AG04450 (cell line): ENCODE measurements around the gene RGS6. TPM values are rescaled to one million over a fixed set of nuclear protein-coding genes. Genes with fewer than 3 reads are reported as not detected.

Experiments
- CTCF ChIA-PET: fragments of 300-600, 350-600 bp; formaldehyde crosslinking; extraction: SDS; loops from one replicate; lab custom pipeline; 2022; ENCODE audit warnings: antibody characterized with exemption, inconsistent platforms; lab: Charles Lee
- POLR2A ChIA-PET: fragments of 350-600 bp; formaldehyde crosslinking; extraction: SDS; loops from one replicate; lab custom pipeline; 2021; ENCODE audit warnings: antibody characterized with exemption, inconsistent platforms; lab: Yijun Ruan, JAX
- DNase-seq: peaks from one replicate; pipeline ENCODE4 v3.0.0-alpha.2; 2011; ENCODE audit warnings: low read depth, low spot score
- H3K27ac ChIP-seq: one replicate; pipeline ENCODE4 v1.5.1; 2012; ENCODE audit warnings: low read depth, low read length, control low read depth
- H3K27me3 ChIP-seq: one replicate; pipeline ENCODE4 v1.6.0; 2012; ENCODE audit warnings: low read length; ENCODE audit not compliant: control insufficient read depth, insufficient read depth
- H3K4me3 ChIP-seq: 2 replicates; pipeline ENCODE4 v1.5.1; 2011; ENCODE audit warnings: mild to moderate bottlenecking, low read depth, low read length, control low read depth
- H3K9me3 ChIP-seq: 2 replicates; pipeline ENCODE4 v1.5.1; 2012; ENCODE audit warnings: low read length; ENCODE audit not compliant: control insufficient read depth, insufficient read depth
- CTCF ChIP-seq: IDR thresholded peaks from 2 replicates; pipeline ENCODE4 v1.5.1; 2011; ENCODE audit warnings: low read depth, low read length, control low read depth, inconsistent platforms
- polyA plus RNA-seq: library from polyadenylated mRNA; depleted of rRNA; stranded (reverse); fragments of >200 nt; gene quantifications from 2 replicates; pipeline ENCODE4 v1.2.3, GENCODE V29; 2011

Gene RGS6
- polyA plus RNA-seq, 1 experiment = not detected

- no peaks in the 10 kb centered on the region for H3K9me3 ChIP-seq
- no peak for TF ChIP-seq CTCF
- no peak overlapping the region for H3K4me3 ChIP-seq
- POLR2A ChIA-PET = no interaction called here
- DNase-seq = no peak
- CTCF ChIA-PET = interaction anchor here (0.6 kb wide), 1 partner anchor 17 kb away, joined by 3 read pairs; no protein-coding TSS in a partner anchor
- H3K27ac ChIP-seq = no peak overlapping the region
- H3K27me3 ChIP-seq = no peaks in the 10 kb centered on the region
Measured at GRCh38 chr14:72165229-72165698, 233.0 kb downstream of the RGS6 start.

GRCh38 chr14:72169521-72169920 lies 237.3 kb downstream of the RGS6 start:
- CTCF ChIA-PET = no interaction called here
- H3K27ac ChIP-seq = no peak overlapping the region
- no peak overlapping the region for H3K4me3 ChIP-seq
- TF ChIP-seq CTCF = no peak
- no peak for DNase-seq
- H3K27me3 ChIP-seq = no peaks in the 10 kb centered on the region
- no peaks in the 10 kb centered on the region for H3K9me3 ChIP-seq
- POLR2A ChIA-PET = no interaction called here

- no peak for DNase-seq
- no peak overlapping the region for H3K4me3 ChIP-seq
- POLR2A ChIA-PET = no interaction called here
- CTCF ChIA-PET = no interaction called here
- no peaks in the 10 kb centered on the region for H3K9me3 ChIP-seq
- TF ChIP-seq CTCF = no peak
- no peaks in the 10 kb centered on the region for H3K27me3 ChIP-seq
- H3K27ac ChIP-seq = no peak overlapping the region
Measured at GRCh38 chr14:72172049-72172448, 239.8 kb downstream of the RGS6 start.

- no peak for TF ChIP-seq CTCF
- Histone ChIP-seq H3K4me3 (no peak overlapping the region), H3K9me3 (no peaks in the 10 kb centered on the region), H3K27me3 (no peaks in the 10 kb centered on the region), H3K27ac (no peak overlapping the region)
- DNase-seq = no peak
- POLR2A ChIA-PET = no interaction called here
- CTCF ChIA-PET = no interaction called here
Measured at GRCh38 chr14:72172597-72172996, 240.4 kb downstream of the RGS6 start.

- Histone ChIP-seq H3K4me3 (no peak overlapping the region), H3K27ac (no peak overlapping the region), H3K27me3 (no peaks in the 10 kb centered on the region), H3K9me3 (no peaks in the 10 kb centered on the region)
- CTCF ChIA-PET = no interaction called here
- no peak for TF ChIP-seq CTCF
- POLR2A ChIA-PET = no interaction called here
- no peak for DNase-seq
Measured at GRCh38 chr14:72173038-72173720, 240.9 kb downstream of the RGS6 start.
